Measurements from ENCODE around the gene STAT3.
"Not testable (repeated sequence)": the region's sequence is repeated elsewhere in the genome, so short reads cannot be mapped to it uniquely, and the experiment has no call there.

Gene STAT3

GRCh38 chr17:42365136-42365535 is 23.1 kb downstream of the STAT3 start:
- H3K4me3 ChIP-seq (ENCODE audit: low read depth, low read length): no peak overlapping the region
- TF ChIP-seq, protein P1, sequence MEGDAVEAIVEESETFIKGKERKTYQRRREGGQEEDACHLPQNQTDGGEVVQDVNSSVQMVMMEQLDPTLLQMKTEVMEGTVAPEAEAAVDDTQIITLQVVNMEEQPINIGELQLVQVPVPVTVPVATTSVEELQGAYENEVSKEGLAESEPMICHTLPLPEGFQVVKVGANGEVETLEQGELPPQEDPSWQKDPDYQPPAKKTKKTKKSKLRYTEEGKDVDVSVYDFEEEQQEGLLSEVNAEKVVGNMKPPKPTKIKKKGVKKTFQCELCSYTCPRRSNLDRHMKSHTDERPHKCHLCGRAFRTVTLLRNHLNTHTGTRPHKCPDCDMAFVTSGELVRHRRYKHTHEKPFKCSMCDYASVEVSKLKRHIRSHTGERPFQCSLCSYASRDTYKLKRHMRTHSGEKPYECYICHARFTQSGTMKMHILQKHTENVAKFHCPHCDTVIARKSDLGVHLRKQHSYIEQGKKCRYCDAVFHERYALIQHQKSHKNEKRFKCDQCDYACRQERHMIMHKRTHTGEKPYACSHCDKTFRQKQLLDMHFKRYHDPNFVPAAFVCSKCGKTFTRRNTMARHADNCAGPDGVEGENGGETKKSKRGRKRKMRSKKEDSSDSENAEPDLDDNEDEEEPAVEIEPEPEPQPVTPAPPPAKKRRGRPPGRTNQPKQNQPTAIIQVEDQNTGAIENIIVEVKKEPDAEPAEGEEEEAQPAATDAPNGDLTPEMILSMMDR (IDR thresholded peaks at IDR 0.05; ENCODE audit: control insufficient read depth, extremely low read depth, insufficient read depth): no peak
- DNase-seq (ENCODE audit: low read depth): no peak

DNA sequence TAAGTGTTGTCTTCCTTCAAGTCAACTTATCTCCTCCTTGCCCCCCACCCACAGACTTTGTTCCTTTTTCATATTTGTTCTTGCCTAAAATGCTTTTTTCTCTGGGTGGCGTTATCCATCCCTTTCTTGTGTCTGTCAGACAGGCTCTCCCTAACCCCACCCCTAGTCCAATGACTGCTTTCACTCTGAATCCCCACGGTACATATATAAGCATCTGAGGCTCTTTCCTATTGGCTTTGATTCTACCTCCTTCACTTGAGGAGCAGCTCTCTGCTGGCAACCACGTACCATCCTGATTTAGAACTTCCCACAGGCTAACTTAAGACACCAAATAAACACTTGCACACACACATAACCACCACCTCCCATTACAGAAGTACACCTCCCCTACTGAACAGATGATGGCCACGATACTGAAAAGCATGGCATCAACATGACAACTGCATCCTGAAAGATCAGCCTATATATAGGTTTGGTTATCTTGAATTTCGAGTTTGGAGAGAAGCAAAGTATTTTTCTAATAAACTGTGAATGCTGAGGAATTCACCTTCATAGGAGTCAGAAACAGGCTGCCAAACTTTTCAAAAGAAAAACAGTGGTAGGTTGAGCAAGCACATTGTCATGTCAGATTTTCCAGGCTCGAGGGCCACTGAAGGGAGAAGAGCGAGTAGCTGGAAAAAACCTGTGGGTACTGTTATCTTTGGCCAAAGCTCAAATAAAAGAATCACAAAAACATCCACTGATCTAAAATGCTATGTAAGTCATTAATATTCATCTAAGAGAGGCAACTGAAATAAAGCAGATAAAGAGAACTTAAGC is 24.3 kb downstream of the STAT3 start:
- TF ChIP-seq, protein P1 (IDR thresholded peaks at IDR 0.05; ENCODE audit: control insufficient read depth, extremely low read depth, insufficient read depth): no peak
- DNase-seq (ENCODE audit: low read depth): no peak
- H3K4me3 ChIP-seq (ENCODE audit: low read depth, low read length): no peak overlapping the region

GRCh38 chr17:42363231-42363630 is 25.0 kb downstream of the STAT3 start:
- no peak for DNase-seq (ENCODE audit: low read depth)
- no peak overlapping the region for H3K4me3 ChIP-seq (ENCODE audit: low read depth, low read length)
- TF ChIP-seq, protein P1 (IDR thresholded peaks at IDR 0.05; ENCODE audit: control insufficient read depth, extremely low read depth, insufficient read depth): no peak

- DNase-seq (ENCODE audit: low read depth): no peak
- TF ChIP-seq, protein P1 (IDR thresholded peaks at IDR 0.05; ENCODE audit: control insufficient read depth, extremely low read depth, insufficient read depth): no peak
- no peak overlapping the region for H3K4me3 ChIP-seq (ENCODE audit: low read depth, low read length)
These were observed 25.8 kb downstream of the STAT3 start for GRCh38 chr17:42362245-42362961.

- DNase-seq (ENCODE audit: low read depth): no peak
- TF ChIP-seq, protein P1 (IDR thresholded peaks at IDR 0.05; ENCODE audit: control insufficient read depth, extremely low read depth, insufficient read depth): no peak
- H3K4me3 ChIP-seq (ENCODE audit: low read depth, low read length): no peak overlapping the region
These were observed 26.5 kb downstream of the STAT3 start for GRCh38 chr17:42361781-42362186.

- not testable (repeated sequence) for DNase-seq (ENCODE audit: low read depth); H3K4me3 ChIP-seq (ENCODE audit: low read depth, low read length)
These were observed 27.9 kb downstream of the STAT3 start for GRCh38 chr17:42360388-42360787.

DNA sequence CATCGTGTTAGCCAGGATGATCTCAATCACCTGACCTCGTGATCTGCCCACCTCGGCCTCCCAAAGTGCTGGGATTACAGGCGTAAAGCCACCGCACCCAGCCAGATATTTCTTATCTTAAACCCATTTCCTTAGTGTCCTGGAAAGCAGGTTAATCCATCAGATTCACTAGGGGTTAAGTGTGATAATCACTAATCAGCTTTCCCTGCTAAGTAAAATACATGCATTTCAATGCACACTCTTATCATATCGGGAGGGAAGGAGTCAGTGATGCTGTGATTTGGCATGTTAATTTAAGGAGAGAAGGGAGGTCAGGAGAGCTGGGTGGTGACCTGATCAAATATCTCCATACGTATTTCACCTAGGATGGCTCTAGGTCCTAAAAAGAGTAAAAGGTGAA is 29.1 kb downstream of the STAT3 start:
- no peak overlapping the region for H3K4me3 ChIP-seq (ENCODE audit: low read depth, low read length)
- TF ChIP-seq, protein P1 (IDR thresholded peaks at IDR 0.05; ENCODE audit: control insufficient read depth, extremely low read depth, insufficient read depth): no peak
- DNase-seq (ENCODE audit: low read depth): no peak
